Measurements from ENCODE around the gene ANKEF1.

ANKEF1 gene

DNA sequence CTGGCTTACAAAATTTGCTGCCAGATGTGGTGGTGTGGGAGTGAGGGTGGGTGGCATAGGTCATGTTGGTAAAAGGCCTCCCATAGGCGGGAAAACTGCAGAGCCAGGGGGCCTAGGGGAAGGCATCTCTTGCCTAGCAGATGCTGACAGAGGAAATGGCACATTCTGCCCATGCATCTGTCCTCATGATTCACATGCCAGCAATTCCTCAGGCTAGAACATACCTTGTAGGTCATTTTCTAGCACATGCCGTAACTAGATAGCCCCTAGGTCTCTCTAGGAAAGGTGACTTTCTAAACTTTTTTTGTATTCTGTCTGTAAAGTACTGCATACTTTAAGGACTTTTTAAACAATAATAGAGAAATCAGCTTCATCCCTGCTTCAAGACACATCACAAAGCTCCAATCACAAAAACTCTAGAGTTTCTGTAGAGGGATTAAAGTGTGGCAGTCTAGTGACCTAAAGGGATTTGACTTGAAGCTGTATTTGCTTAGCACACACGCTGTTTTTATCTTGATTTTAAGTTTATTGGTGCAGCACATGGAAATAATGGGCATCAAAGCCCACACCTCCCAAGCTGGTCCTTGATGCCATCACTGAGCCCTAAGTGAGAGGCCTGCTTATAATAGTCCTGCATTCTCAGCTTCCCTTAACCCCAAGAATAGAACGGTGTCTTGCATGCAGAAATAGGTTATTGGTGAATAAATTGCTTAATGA, 55.2 kb downstream of the ANKEF1 start:
- no peak overlapping the region for H3K9ac ChIP-seq (ENCODE audit: low read depth, low read length)
- no peaks in the 10 kb centered on the region for H3K9me3 ChIP-seq (ENCODE audit: control insufficient read depth, insufficient read depth, low read length)
- H3K4me1 ChIP-seq (ENCODE audit: control insufficient read depth, insufficient read depth, low read length): 0 out of 2 replicates have a peak, but pooled peaks cover 3% of the 10 kb centered on the region
- H3K4me3 ChIP-seq (ENCODE audit: low read depth, low read length): no peak overlapping the region
- H3K27me3 ChIP-seq (ENCODE audit: control insufficient read depth, insufficient read depth, low read length): no peaks in the 10 kb centered on the region
- no peak overlapping the region for H3K27ac ChIP-seq (ENCODE audit: low read depth, low read length)
- no peaks in the 10 kb centered on the region for H3K36me3 ChIP-seq (ENCODE audit: control insufficient read depth, insufficient read depth, low read length)

DNA sequence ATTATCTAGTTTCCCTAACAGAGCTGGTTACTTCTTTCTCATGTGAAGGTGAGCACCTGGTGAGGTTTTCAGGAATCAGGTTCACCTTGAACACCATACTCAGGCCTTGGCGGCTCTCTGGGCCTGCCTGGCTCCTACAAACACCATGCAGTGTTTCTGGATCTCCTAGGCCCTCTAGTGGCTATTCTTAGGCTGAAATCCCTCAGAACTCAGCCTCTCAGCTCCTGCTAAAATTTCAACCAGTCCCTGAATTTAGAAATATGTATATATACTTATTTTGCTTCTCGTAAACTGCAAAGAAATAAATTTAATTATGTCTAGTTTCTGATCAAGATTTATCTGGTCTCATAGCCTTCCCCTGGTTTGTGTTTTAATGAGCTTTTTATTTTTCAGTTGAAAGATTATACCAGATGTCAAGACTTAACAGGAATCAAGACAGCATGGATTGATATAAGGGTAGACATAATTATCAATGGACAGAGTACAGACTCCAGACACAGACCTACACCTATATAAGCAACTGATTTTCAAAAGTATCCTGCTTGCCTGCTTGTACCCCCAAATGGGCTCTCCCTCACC, 55.9 kb downstream of the ANKEF1 start:
- Histone ChIP-seq H3K9ac (ENCODE audit: low read depth, low read length) (no peak overlapping the region), H3K9me3 (ENCODE audit: control insufficient read depth, insufficient read depth, low read length) (no peaks in the 10 kb centered on the region), H3K27ac (ENCODE audit: low read depth, low read length) (no peak overlapping the region), H3K36me3 (ENCODE audit: control insufficient read depth, insufficient read depth, low read length) (no peaks in the 10 kb centered on the region), H3K4me1 (ENCODE audit: control insufficient read depth, insufficient read depth, low read length) (0 out of 2 replicates have a peak, but pooled peaks cover 3% of the 10 kb centered on the region), H3K4me3 (ENCODE audit: low read depth, low read length) (no peak overlapping the region), H3K27me3 (ENCODE audit: control insufficient read depth, insufficient read depth, low read length) (no peaks in the 10 kb centered on the region)

DNA sequence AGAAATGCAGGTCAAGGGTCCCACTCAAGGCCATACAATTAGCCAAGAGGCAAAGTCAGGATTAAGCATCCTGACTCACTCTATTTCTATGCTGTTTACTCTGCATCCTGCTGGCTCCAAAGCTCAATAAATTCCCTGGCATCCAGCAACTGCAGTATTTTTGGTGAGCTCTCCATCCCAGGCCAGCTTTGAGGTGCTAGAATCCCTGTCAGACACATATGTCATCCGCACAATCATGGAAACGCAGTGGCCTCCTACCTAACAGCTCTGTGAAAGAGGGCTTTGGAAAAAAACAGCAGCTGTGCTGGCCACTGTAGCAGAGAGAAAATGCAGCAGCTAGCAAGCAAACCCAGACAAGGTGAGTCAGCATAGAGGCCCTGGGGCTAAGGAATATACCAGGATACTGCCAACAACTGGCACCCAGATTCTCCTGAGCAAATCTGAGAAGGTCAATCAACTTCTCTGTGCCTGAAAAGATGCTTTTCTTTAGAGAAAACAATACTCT, 58.4 kb downstream of the ANKEF1 start:
- Histone ChIP-seq H3K27me3 (ENCODE audit: control insufficient read depth, insufficient read depth, low read length) (no peaks in the 10 kb centered on the region), H3K4me1 (ENCODE audit: control insufficient read depth, insufficient read depth, low read length) (0 out of 2 replicates have a peak, but pooled peaks cover 3% of the 10 kb centered on the region), H3K4me3 (ENCODE audit: low read depth, low read length) (no peak overlapping the region), H3K9me3 (ENCODE audit: control insufficient read depth, insufficient read depth, low read length) (no peaks in the 10 kb centered on the region), H3K36me3 (ENCODE audit: control insufficient read depth, insufficient read depth, low read length) (no peaks in the 10 kb centered on the region), H3K9ac (ENCODE audit: low read depth, low read length) (no peak overlapping the region), H3K27ac (ENCODE audit: low read depth, low read length) (peak overlapping the region; percentile 36)

DNA sequence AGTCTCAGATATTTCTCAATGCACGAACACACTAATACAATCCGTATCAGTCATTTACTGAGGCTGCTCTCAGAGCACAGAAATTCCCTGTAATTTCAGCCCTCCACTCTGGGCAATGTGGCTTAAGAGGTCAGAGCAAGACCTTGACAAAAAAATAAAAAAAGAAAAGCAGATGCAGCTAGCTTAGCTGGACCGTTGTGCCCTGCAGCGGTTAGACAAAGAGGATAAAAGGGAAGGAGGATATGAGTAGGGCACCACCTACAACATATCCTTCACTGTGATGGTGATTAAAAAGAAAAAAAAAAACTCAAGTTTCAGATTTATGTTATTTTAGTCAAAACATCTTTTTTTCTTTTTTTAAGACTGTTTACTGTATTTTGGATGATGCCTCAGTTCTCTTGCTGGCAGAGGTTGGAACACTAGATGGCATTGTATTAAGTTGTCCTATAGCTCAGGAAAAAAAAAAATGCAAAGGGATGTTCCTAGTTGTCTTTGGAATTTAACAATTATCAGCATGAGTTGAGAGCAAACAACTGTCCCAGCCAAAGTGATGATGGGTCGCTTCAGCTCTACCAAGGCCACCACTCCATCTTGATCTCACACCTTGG, 59.9 kb downstream of the ANKEF1 start:
- Histone ChIP-seq H3K27ac (ENCODE audit: low read depth, low read length) (no peak overlapping the region), H3K9ac (ENCODE audit: low read depth, low read length) (no peak overlapping the region), H3K4me1 (ENCODE audit: control insufficient read depth, insufficient read depth, low read length) (0 out of 2 replicates have a peak, but pooled peaks cover 3% of the 10 kb centered on the region), H3K9me3 (ENCODE audit: control insufficient read depth, insufficient read depth, low read length) (peaks cover 3% of the 10 kb centered on the region; the same call in 1 of the 2 replicates), H3K27me3 (ENCODE audit: control insufficient read depth, insufficient read depth, low read length) (no peaks in the 10 kb centered on the region), H3K36me3 (ENCODE audit: control insufficient read depth, insufficient read depth, low read length) (no peaks in the 10 kb centered on the region), H3K4me3 (ENCODE audit: low read depth, low read length) (no peak overlapping the region)

DNA sequence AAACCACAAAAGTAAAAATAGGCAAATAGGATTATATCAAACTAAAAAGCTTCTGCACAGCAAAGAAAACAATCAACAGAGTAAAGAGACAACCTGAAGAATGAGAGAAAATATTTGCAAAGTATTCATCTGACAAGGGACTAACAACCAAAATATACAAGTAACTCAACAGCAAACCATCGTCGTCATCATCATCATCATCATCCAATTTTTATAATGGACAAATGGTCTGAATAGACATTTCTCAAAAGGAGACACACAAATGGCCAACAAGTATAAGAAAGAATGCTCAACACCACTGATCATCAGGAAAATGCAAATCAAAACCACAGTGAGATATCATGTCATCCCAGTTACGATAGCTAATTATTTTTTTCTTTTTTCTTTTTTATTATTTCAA, 62.0 kb downstream of the ANKEF1 start:
- Histone ChIP-seq H3K9me3 (ENCODE audit: control insufficient read depth, insufficient read depth, low read length) (peaks cover 5% of the 10 kb centered on the region; the same call in 1 of the 2 replicates), H3K36me3 (ENCODE audit: control insufficient read depth, insufficient read depth, low read length) (no peaks in the 10 kb centered on the region), H3K4me1 (ENCODE audit: control insufficient read depth, insufficient read depth, low read length) (0 out of 2 replicates have a peak, but pooled peaks cover 3% of the 10 kb centered on the region), H3K4me3 (ENCODE audit: low read depth, low read length) (no peak overlapping the region), H3K27ac (ENCODE audit: low read depth, low read length) (no peak overlapping the region), H3K9ac (ENCODE audit: low read depth, low read length) (no peak overlapping the region), H3K27me3 (ENCODE audit: control insufficient read depth, insufficient read depth, low read length) (no peaks in the 10 kb centered on the region)

DNA sequence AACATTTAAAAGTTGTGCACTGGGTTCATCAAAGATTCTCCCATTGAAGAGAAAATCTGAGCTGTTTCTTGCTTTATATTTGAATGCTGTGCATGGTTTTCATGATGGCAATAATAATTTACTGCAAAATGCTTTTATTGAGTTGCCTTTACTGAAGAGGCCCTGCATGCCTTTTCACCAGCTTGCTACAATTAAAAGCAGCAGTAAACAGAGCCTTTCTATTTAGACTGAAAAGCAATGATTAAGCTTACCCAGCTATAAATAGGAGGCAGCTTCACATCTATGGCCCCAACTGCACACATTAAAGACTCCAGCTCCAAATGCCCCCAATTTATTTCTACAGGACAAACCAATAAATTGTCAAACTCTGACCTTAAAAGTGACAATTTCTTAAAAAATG, 70.3 kb downstream of the ANKEF1 start:
- no peaks in the 10 kb centered on the region for H3K27me3 ChIP-seq (ENCODE audit: control insufficient read depth, insufficient read depth, low read length)
- H3K9me3 ChIP-seq (ENCODE audit: control insufficient read depth, insufficient read depth, low read length): no peaks in the 10 kb centered on the region
- no peak overlapping the region for H3K4me3 ChIP-seq (ENCODE audit: low read depth, low read length)
- no peaks in the 10 kb centered on the region for H3K4me1 ChIP-seq (ENCODE audit: control insufficient read depth, insufficient read depth, low read length)
- H3K27ac ChIP-seq (ENCODE audit: low read depth, low read length): no peak overlapping the region
- H3K9ac ChIP-seq (ENCODE audit: low read depth, low read length): no peak overlapping the region
- H3K36me3 ChIP-seq (ENCODE audit: control insufficient read depth, insufficient read depth, low read length): no peaks in the 10 kb centered on the region

All from HUES48 (cell line).